Lower lobe of right lung (tissue), 2 donors: ENCODE results near the gene TRIM25. TPM values are rescaled to one million over a fixed set of nuclear protein-coding genes. Genes with fewer than 3 reads are reported as not detected.
"Not testable (repeated sequence)": the region's sequence is repeated elsewhere in the genome, so short reads cannot be mapped to it uniquely, and the experiment has no call there.

Source experiments
- ATAC-seq, 2 donors: fragments of 200-7000 bp; cut with Tn5 transposase; one replicate each; pipeline ENCODE4 v1.9.1; 2020 to 2022; ENCODE audit warnings: mild to moderate bottlenecking in 2 of 2, moderate library complexity in 2 of 2
- DNase-seq: peaks from one replicate; pipeline ENCODE4 v3.0.0-alpha.2; 2020
- H3K27ac ChIP-seq: fragments of 200-600 bp; one replicate; pipeline ENCODE4 v1.8.0; 2022
- H3K27me3 ChIP-seq: fragments of 200-600 bp; one replicate; pipeline ENCODE4 v1.8.0; 2022; ENCODE audit warnings: low read depth
- H3K36me3 ChIP-seq: fragments of 200-600 bp; one replicate; pipeline ENCODE4 v1.8.0; 2022; ENCODE audit warnings: mild to moderate bottlenecking
- H3K4me1 ChIP-seq: fragments of 200-600 bp; one replicate; pipeline ENCODE4 v1.8.0; 2022
- H3K4me3 ChIP-seq: fragments of 200-600 bp; one replicate; pipeline ENCODE4 v1.8.0; 2022; ENCODE audit warnings: mild to moderate bottlenecking
- H3K9me3 ChIP-seq: fragments of 200-600 bp; one replicate; pipeline ENCODE4 v1.8.0; 2022
- CTCF ChIP-seq: fragments of 200-600 bp; IDR thresholded peaks from one replicate; pipeline ENCODE4 v1.8.0; 2022; ENCODE audit warnings: antibody characterized with exemption, mild to moderate bottlenecking
- intact Hi-C: fragments of 100-400 bp; cut with DNase I; formaldehyde crosslinking; loops from one replicate; pipeline ENCODE4 v1.11.0; 2022
- total RNA-seq: library from RNA; stranded (reverse); fragmentation: NEBNext Ultra II Directional; extraction: Animal tissue kit (Norgen Biotek cat#: 25700); gene quantifications from one replicate; pipeline ENCODE4 v1.2.1, GENCODE V29; 2021
- donor health status: DM: no; HTN: yes; CAD: no; lungs with severe emphysema.

Gene TRIM25
- total RNA-seq, 1 donor from 2014 or later: 125 TPM

- Histone ChIP-seq H3K36me3 (peaks cover 75% of the 10 kb centered on the region), H3K4me1 (no peaks in the 10 kb centered on the region), H3K27me3 (no peaks in the 10 kb centered on the region), H3K4me3 (no peak overlapping the region), H3K27ac (no peak overlapping the region), H3K9me3 (no peaks in the 10 kb centered on the region)
- no peak for ATAC-seq
- no peak for TF ChIP-seq CTCF
- intact Hi-C loops: loop anchor here (10.0 kb wide), 1 partner anchor 123 kb away; no protein-coding TSS in a partner anchor
- DNase-seq: no peak
Observed at GRCh38 chr17:56947741-56948140, 33.9 kb upstream of the TRIM25 start.

- no peak overlapping the region for H3K27ac ChIP-seq
- H3K9me3 ChIP-seq: no peaks in the 10 kb centered on the region
- TF ChIP-seq CTCF: no peak
- ATAC-seq (no peak), DNase-seq (no peak)
- intact Hi-C loops: loop anchor here (10.0 kb wide), 1 partner anchor 121 kb away; no protein-coding TSS in a partner anchor
- no peaks in the 10 kb centered on the region for H3K27me3 ChIP-seq
- peaks cover 92% of the 10 kb centered on the region for H3K36me3 ChIP-seq
- no peaks in the 10 kb centered on the region for H3K4me1 ChIP-seq
- no peak overlapping the region for H3K4me3 ChIP-seq
Observed at GRCh38 chr17:56945938-56946505, 32.2 kb upstream of the TRIM25 start.

- intact Hi-C loops: loop anchor here (10.0 kb wide), 1 partner anchor 119 kb away; no protein-coding TSS in a partner anchor
- no peak for TF ChIP-seq CTCF
- H3K9me3 ChIP-seq: no peaks in the 10 kb centered on the region
- H3K36me3 ChIP-seq: peaks cover 90% of the 10 kb centered on the region
- no peaks in the 10 kb centered on the region for H3K27me3 ChIP-seq
- H3K27ac ChIP-seq: no peak overlapping the region
- ATAC-seq (no peak), DNase-seq (no peak)
- H3K4me1 ChIP-seq: no peaks in the 10 kb centered on the region
- H3K4me3 ChIP-seq: no peak overlapping the region
Observed at GRCh38 chr17:56943505-56944125, 29.8 kb upstream of the TRIM25 start.

GRCh38 chr17:56939869-56940484, 26.1 kb upstream of the TRIM25 start:
- Histone ChIP-seq H3K4me1 (no peaks in the 10 kb centered on the region), H3K4me3 (no peak overlapping the region), H3K9me3 (no peaks in the 10 kb centered on the region), H3K27ac (no peak overlapping the region), H3K36me3 (peaks cover 89% of the 10 kb centered on the region), H3K27me3 (no peaks in the 10 kb centered on the region)
- peak; percentile 70 for TF ChIP-seq CTCF
- peak; percentile 81 for ATAC-seq
- no peak for DNase-seq
- intact Hi-C loops: loop anchor here (10.0 kb wide), 1 partner anchor 115 kb away; no protein-coding TSS in a partner anchor

GRCh38 chr17:56938206-56938605, 24.4 kb upstream of the TRIM25 start:
- ATAC-seq, H3K27ac ChIP-seq, intact Hi-C loops: not testable (repeated sequence)

GRCh38 chr17:56937687-56938086, 23.8 kb upstream of the TRIM25 start:
- DNase-seq (no peak), ATAC-seq (no peak)
- Histone ChIP-seq H3K27me3 (no peaks in the 10 kb centered on the region), H3K4me1 (no peaks in the 10 kb centered on the region), H3K36me3 (peaks cover 80% of the 10 kb centered on the region), H3K4me3 (no peak overlapping the region), H3K9me3 (no peaks in the 10 kb centered on the region), H3K27ac (no peak overlapping the region)
- intact Hi-C loops: no loop called here
- TF ChIP-seq CTCF: no peak

More at GRCh38 chr17:56938206-56938605, 24.4 kb upstream of the TRIM25 start:
- H3K36me3 ChIP-seq: peaks cover 85% of the 10 kb centered on the region
- not testable (repeated sequence) for H3K4me3 ChIP-seq, H3K27me3 ChIP-seq, DNase-seq, H3K4me1 ChIP-seq, H3K9me3 ChIP-seq
